M059J (cell line): ENCODE results near the gene TES. TPM values are rescaled to one million over a fixed set of nuclear protein-coding genes. Genes with fewer than 3 reads are reported as not detected.
"Not testable (repeated sequence)": the region's sequence is repeated elsewhere in the genome, so short reads cannot be mapped to it uniquely, and the experiment has no call there.

Experiments
- DNase-seq: peaks from one replicate; pipeline ENCODE4 v3.0.0-alpha.2; 2012; ENCODE audit warnings: low read depth
- total RNA-seq: library from RNA; depleted of rRNA; stranded (reverse); fragments of >200 nt; shearing (Covaris generic); gene quantifications from 2 replicates; pipeline ENCODE4 v1.2.3, GENCODE V29; 2014; rRNA removed

TES gene
- 0.20 TPM in 1 of 2 replicates, not detected in the other for total RNA-seq

- no peak for DNase-seq
Observed at GRCh38 chr7:116210345-116211005, at the start of gene TES. Gene TES (plus strand): TSS chr7:116210539. CDS start chr7:116210708, 169 bp downstream.

GRCh38 chr7:116161728-116162127, 48.6 kb upstream of the TES start:
- peak; percentile 35 for DNase-seq

GRCh38 chr7:116162254-116162653, 48.1 kb upstream of the TES start:
- no peak for DNase-seq

GRCh38 chr7:116162992-116163391, 47.3 kb upstream of the TES start:
- DNase-seq, result no peak

GRCh38 chr7:116164552-116165306, 45.6 kb upstream of the TES start:
- no peak for DNase-seq

- no peak for DNase-seq
Observed at GRCh38 chr7:116165717-116166116, 44.6 kb upstream of the TES start.

- DNase-seq, result peak; percentile 52
Observed at GRCh38 chr7:116166156-116166555, 44.2 kb upstream of the TES start.

- DNase-seq, result no peak
Observed at GRCh38 chr7:116167177-116167576, 43.2 kb upstream of the TES start.

- DNase-seq, result peak; percentile 63
Observed at GRCh38 chr7:116169060-116169459, 41.3 kb upstream of the TES start.

- no peak for DNase-seq
Observed at GRCh38 chr7:116170180-116170579, 40.2 kb upstream of the TES start.

- DNase-seq, result no peak
Observed at GRCh38 chr7:116171094-116171493, 39.2 kb upstream of the TES start.

GRCh38 chr7:116172353-116172752, 38.0 kb upstream of the TES start:
- peak; percentile 67 for DNase-seq

- DNase-seq, result peak; percentile 70
Observed at GRCh38 chr7:116173051-116174028, 37.0 kb upstream of the TES start.

GRCh38 chr7:116175095-116175494, 35.2 kb upstream of the TES start:
- not testable (repeated sequence) for DNase-seq

- DNase-seq, result no peak
Observed at GRCh38 chr7:116176226-116176625, 34.1 kb upstream of the TES start.

GRCh38 chr7:116177009-116177408, 33.3 kb upstream of the TES start:
- peak; percentile 87 for DNase-seq

- DNase-seq, result peak; percentile 71
Observed at GRCh38 chr7:116180302-116180701, 30.0 kb upstream of the TES start.

- no peak for DNase-seq
Observed at GRCh38 chr7:116182023-116182422, 28.3 kb upstream of the TES start.

GRCh38 chr7:116185450-116185849, 24.9 kb upstream of the TES start:
- DNase-seq, result no peak

- peak; percentile 40 for DNase-seq
Observed at GRCh38 chr7:116185956-116186355, 24.4 kb upstream of the TES start.

- DNase-seq, result no peak
Observed at GRCh38 chr7:116187400-116187799, 22.9 kb upstream of the TES start.
